ENCODE data around the gene GPSM1.
"Not testable (repeated sequence)": the region's sequence is repeated elsewhere in the genome, so short reads cannot be mapped to it uniquely, and the experiment has no call there.

The GPSM1 gene

GRCh38 chr9:136401173-136401922 lies 74.0 kb downstream of the GPSM1 start:
- DNase-seq = no peak

DNA sequence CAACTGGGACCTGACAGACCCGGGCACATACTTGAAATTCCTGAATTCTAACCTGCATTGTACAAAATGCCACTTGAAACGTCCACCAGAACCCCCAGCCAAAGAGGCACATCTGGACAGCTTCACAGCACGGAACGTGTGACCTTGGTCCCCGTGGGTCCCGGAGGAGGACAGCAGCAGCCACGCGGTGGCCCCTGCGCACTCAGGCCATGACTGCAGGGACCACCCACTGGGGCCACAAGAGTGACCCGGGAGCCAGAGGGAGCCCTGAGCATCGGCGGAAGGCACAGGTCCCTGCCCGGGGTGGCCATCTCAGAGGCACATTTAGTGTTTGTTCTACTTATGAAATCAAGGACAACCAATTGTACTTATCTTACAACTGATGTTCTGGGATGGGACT lies 74.7 kb downstream of the GPSM1 start:
- no peak for DNase-seq

GRCh38 chr9:136403538-136403914 lies 76.2 kb downstream of the GPSM1 start:
- DNase-seq = no peak

GRCh38 chr9:136403915-136404800 lies 76.8 kb downstream of the GPSM1 start:
- DNase-seq = no peak

DNA sequence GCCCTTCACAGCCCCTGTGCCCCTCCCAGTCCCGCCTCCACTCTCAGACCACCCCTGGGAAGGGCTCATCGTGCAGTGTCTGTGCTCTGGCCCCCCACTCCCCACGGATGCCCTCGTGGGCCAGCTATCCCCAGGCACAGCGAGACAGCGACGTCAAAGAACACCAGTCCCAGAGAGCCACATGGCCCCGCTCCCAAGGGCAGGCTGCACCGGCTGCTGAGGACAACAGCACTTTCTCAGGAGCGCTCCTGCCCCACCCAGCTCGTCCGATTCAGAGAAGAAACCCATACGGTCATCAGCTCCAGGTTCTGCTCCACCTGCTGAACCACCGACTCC lies 77.4 kb downstream of the GPSM1 start:
- DNase-seq = no peak

DNA sequence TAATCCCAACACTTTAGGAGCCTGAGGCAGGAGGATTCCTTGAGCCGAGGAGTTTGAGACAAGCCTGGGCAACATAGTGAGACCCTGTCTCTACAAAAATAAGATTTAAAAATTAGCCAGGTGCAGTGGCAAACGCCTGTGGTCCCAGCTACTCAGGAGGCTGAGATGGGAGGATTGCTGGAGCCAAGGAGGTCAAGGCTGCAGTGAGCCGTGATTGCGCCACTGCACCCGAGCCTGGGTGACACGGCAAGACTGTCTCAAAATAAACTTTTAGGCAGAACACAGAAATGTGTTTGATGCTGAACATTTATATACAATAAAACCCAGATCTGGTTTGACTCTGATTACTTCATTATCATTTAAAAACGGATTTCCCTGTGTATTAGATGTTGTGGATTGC lies 78.1 kb downstream of the GPSM1 start:
- no peak for DNase-seq

GRCh38 chr9:136405904-136406303 lies 78.6 kb downstream of the GPSM1 start:
- not testable (repeated sequence) for DNase-seq

GRCh38 chr9:136407061-136407460 lies 79.7 kb downstream of the GPSM1 start:
- DNase-seq = not testable (repeated sequence)

DNA sequence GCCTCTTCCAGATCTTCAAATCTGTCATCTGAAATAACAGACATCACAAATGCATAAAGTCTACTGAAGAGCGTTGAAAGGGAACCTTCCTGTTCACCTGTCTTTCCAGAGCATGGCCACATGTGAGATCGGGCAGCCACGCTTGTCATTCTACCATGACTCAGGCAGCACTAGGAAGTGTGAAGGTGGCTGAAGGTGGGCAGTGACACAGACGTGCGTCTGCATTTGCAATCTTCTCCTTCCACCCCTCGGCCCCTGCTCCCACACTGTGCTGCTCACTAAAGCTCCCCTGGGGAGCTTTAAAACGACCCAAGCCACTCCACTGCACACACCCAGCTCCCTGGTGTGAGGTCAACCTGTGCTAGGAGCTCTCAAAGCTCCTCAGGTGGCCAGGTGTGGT lies 80.6 kb downstream of the GPSM1 start:
- DNase-seq = no peak
